GM18861 (cell line): Measurements from ENCODE around the gene RPS5.
"Not testable (repeated sequence)": the region's sequence is repeated elsewhere in the genome, so short reads cannot be mapped to it uniquely, and the experiment has no call there.

Experiments used
- ATAC-seq: cut with Tn5 transposase; IDR thresholded peaks from one replicate; pipeline ENCODE4 v1.9.1; 2021; ENCODE audit not compliant: unreplicated experiment

RPS5 gene

GRCh38 chr19:58356766-58357480, 30.1 kb upstream of the RPS5 start:
- no peak for ATAC-seq

- ATAC-seq = no peak
Observed at GRCh38 chr19:58357481-58358145, 29.5 kb upstream of the RPS5 start.

GRCh38 chr19:58361900-58362271, 25.2 kb upstream of the RPS5 start:
- no peak for ATAC-seq

GRCh38 chr19:58362272-58362994, 24.6 kb upstream of the RPS5 start, which contains the start of gene ZNF497:
ZNF497 (minus strand) TSS chr19:58362751; CDS start chr19:58357635, 5,116 bp downstream.
- peak; percentile 77 for ATAC-seq

GRCh38 chr19:58364146-58364545, 22.9 kb upstream of the RPS5 start:
- no peak for ATAC-seq

- no peak for ATAC-seq
Observed at GRCh38 chr19:58366585-58367430, 20.3 kb upstream of the RPS5 start.

- no peak for ATAC-seq
Observed at GRCh38 chr19:58367698-58368454, 19.2 kb upstream of the RPS5 start.

GRCh38 chr19:58368561-58369360, 18.3 kb upstream of the RPS5 start:
- no peak for ATAC-seq

GRCh38 chr19:58372311-58373133, 14.5 kb upstream of the RPS5 start:
- no peak for ATAC-seq

GRCh38 chr19:58374200-58374599, 12.9 kb upstream of the RPS5 start:
- ATAC-seq = no peak

GRCh38 chr19:58376724-58377123, 10.3 kb upstream of the RPS5 start:
- not testable (repeated sequence) for ATAC-seq

- ATAC-seq = no peak
Observed at GRCh38 chr19:58379246-58379645, 7.8 kb upstream of the RPS5 start.

GRCh38 chr19:58380037-58380661, 6.9 kb upstream of the RPS5 start:
- ATAC-seq = no peak

GRCh38 chr19:58380662-58381459, 6.2 kb upstream of the RPS5 start, which contains the start of gene ZNF837:
ZNF837 (minus strand) TSS chr19:58381030; CDS start chr19:58369332, 11,698 bp downstream.
- ATAC-seq = peak; percentile 72

- ATAC-seq = no peak
Observed at GRCh38 chr19:58381460-58382212, 5.4 kb upstream of the RPS5 start.

GRCh38 chr19:58382997-58383603, 4.0 kb upstream of the RPS5 start:
- no peak for ATAC-seq
